ENCODE results near the gene POMP. TPM values are rescaled to one million over a fixed set of nuclear protein-coding genes. Genes with fewer than 3 reads are reported as not detected.
"Not testable (repeated sequence)": the region's sequence is repeated elsewhere in the genome, so short reads cannot be mapped to it uniquely, and the experiment has no call there.

POMP gene
- polyA plus RNA-seq, 3 donors: 28.1 to 96.7 (median 85.3) TPM

- H3K27ac ChIP-seq (ENCODE audit: low read depth, low read length): no peak overlapping the region
- 94 to 96% (median 95%) methylated on average over 2 of the region's 2 CpGs for WGBS, 3 donors
Measured at GRCh38 chr13:28680541-28680940, 21.6 kb downstream of the POMP start.

GRCh38 chr13:28683169-28683568 is 24.2 kb downstream of the POMP start:
- WGBS, 3 donors: 81 to 87% (median 86%) methylated on average over 8 of the region's 8 CpGs
- H3K27ac ChIP-seq (ENCODE audit: low read depth, low read length): not testable (repeated sequence)

- 39 to 65% (median 62%) methylated on average over 7 of the region's 7 CpGs for WGBS, 3 donors
- no peak overlapping the region for H3K27ac ChIP-seq (ENCODE audit: low read depth, low read length)
Measured at GRCh38 chr13:28684257-28684656, 25.3 kb downstream of the POMP start.

GRCh38 chr13:28685114-28685513 is 26.2 kb downstream of the POMP start:
- 86 to 95% (median 94%) methylated on average over 12 of the region's 12 CpGs for WGBS, 3 donors
- no peak overlapping the region for H3K27ac ChIP-seq (ENCODE audit: low read depth, low read length)

GRCh38 chr13:28685892-28686291 is 27.0 kb downstream of the POMP start:
- 60 to 79% (median 70%) methylated on average over 3 of the region's 3 CpGs for WGBS, 3 donors
- H3K27ac ChIP-seq (ENCODE audit: low read depth, low read length): no peak overlapping the region

GRCh38 chr13:28693605-28694491 is 34.9 kb downstream of the POMP start:
- 23 to 59% (median 56%) methylated on average over 11 of the region's 11 CpGs for WGBS, 3 donors

GRCh38 chr13:28697441-28697840 is 38.5 kb downstream of the POMP start:
- no peak overlapping the region for H3K27ac ChIP-seq (ENCODE audit: low read depth, low read length)
- WGBS, 3 donors: 84 to 91% (median 87%) methylated on average over 1 of the region's 1 CpG

More at GRCh38 chr13:28693605-28694491, 34.9 kb downstream of the POMP start:
- H3K27ac ChIP-seq (ENCODE audit: low read depth, low read length): not testable (repeated sequence)

- H3K27ac ChIP-seq (ENCODE audit: low read depth, low read length): no peak overlapping the region
- WGBS, 3 donors: 85 to 90% (median 87%) methylated on average over 1 of the region's 1 CpG
Measured at GRCh38 chr13:28699246-28699645, 40.3 kb downstream of the POMP start.

- no peak overlapping the region for H3K27ac ChIP-seq (ENCODE audit: low read depth, low read length)
Measured at GRCh38 chr13:28704282-28704681, 45.4 kb downstream of the POMP start.

- H3K27ac ChIP-seq (ENCODE audit: low read depth, low read length): no peak overlapping the region
Measured at GRCh38 chr13:28704919-28705318, 46.0 kb downstream of the POMP start.

GRCh38 chr13:28705461-28706083 is 46.6 kb downstream of the POMP start:
- no peak overlapping the region for H3K27ac ChIP-seq (ENCODE audit: low read depth, low read length)
- 74 to 84% (median 76%) methylated on average over 5 of the region's 5 CpGs for WGBS, 3 donors

GRCh38 chr13:28707629-28708427 is 48.9 kb downstream of the POMP start:
- H3K27ac ChIP-seq (ENCODE audit: low read depth, low read length): no peak overlapping the region
- 76 to 80% (median 77%) methylated on average over 5 of the region's 5 CpGs for whole genome bisulfite sequencing, 3 donors

GRCh38 chr13:28710161-28710560 is 51.2 kb downstream of the POMP start:
- WGBS, 3 donors: 88 to 91% (median 89%) methylated on average over 4 of the region's 4 CpGs
- no peak overlapping the region for H3K27ac ChIP-seq (ENCODE audit: low read depth, low read length)

- no peak overlapping the region for H3K27ac ChIP-seq (ENCODE audit: low read depth, low read length)
- 73 to 92% (median 86%) methylated on average over 1 of the region's 1 CpG for whole genome bisulfite sequencing, 3 donors
Measured at GRCh38 chr13:28714651-28715050, 55.7 kb downstream of the POMP start.

GRCh38 chr13:28716511-28716910 is 57.6 kb downstream of the POMP start:
- 17 to 33% (median 31%) methylated on average over 8 of the region's 8 CpGs for WGBS, 3 donors
- H3K27ac ChIP-seq (ENCODE audit: low read depth, low read length): no peak overlapping the region

- WGBS, 3 donors: 63 to 86% (median 72%) methylated on average over 3 of the region's 3 CpGs
- no peak overlapping the region for H3K27ac ChIP-seq (ENCODE audit: low read depth, low read length)
Measured at GRCh38 chr13:28717170-28717569, 58.2 kb downstream of the POMP start.

- WGBS, 3 donors: 4 to 8% (median 4%) methylated on average over 10 of the region's 10 CpGs
- peak overlapping the region; percentile 96 for H3K27ac ChIP-seq (ENCODE audit: low read depth, low read length)
Measured at GRCh38 chr13:28718196-28718542, 59.2 kb downstream of the POMP start.

- 1% methylated on average over 77 to 78 of the region's 78 CpGs for WGBS, 3 donors
- peak within 1 kb of the TSS; percentile 96 for H3K27ac ChIP-seq (ENCODE audit: low read depth, low read length)
Measured at GRCh38 chr13:28718543-28719226, 59.8 kb downstream of the POMP start, which contains the start of gene SLC46A3. Gene SLC46A3, minus strand, starts transcription at chr13:28718970. Its CDS starts 972 bp downstream, at chr13:28717998.

All from adipose tissue (tissue), 3 donors.